RPMI8226 (cell line): ENCODE measurements around the gene TMEM95.
"Not testable (repeated sequence)": the region's sequence is repeated elsewhere in the genome, so short reads cannot be mapped to it uniquely, and the experiment has no call there.

ENCODE experiments used
- DNase-seq: peaks from one replicate; pipeline ENCODE4 v3.0.0-alpha.2; 2015

The TMEM95 gene

GRCh38 chr17:7323731-7324437 lies 31.1 kb upstream of the TMEM95 start:
- no peak for DNase-seq

- DNase-seq, result no peak
Measured at GRCh38 chr17:7324438-7324779, 30.5 kb upstream of the TMEM95 start.

GRCh38 chr17:7325031-7325528 lies 29.9 kb upstream of the TMEM95 start:
- DNase-seq, result no peak

- DNase-seq, result no peak
Measured at GRCh38 chr17:7326186-7326585, 28.8 kb upstream of the TMEM95 start.

GRCh38 chr17:7327056-7327455 lies 27.9 kb upstream of the TMEM95 start:
- DNase-seq, result no peak

- DNase-seq, result no peak
Measured at GRCh38 chr17:7327501-7327900, 27.5 kb upstream of the TMEM95 start.

- no peak for DNase-seq
Measured at GRCh38 chr17:7328009-7328408, 26.9 kb upstream of the TMEM95 start.

DNA sequence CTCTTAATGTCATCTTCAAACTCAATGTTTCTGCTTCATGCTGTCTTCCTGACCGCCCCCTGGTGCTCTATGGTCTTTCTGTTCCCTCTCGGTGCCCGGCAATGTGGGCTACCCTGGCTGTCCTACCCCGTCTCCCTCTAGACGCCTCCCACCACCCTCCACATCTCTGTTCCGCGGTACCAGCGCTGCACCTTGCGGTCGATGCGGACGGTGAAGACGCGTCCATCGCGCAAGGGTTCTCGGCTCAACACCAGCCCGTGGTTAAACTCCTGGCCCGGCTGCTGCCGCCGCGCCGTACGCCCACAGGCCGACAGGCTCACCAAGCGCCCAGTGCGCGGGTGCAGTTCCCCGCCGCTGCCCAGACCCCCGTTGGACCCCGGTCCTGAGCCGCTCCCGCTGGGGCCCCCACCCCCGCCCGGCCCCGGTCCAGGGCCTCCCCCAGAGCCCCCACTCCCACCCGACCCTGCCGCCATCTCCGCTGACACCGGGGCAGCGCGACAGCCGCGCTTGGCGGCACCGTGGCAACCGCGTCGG lies 26.0 kb upstream of the TMEM95 start, which contains the start of gene NEURL4:
Gene NEURL4 (minus strand): TSS at position 496 of the 534 bp plus-strand sequence. CDS start 23 bp downstream, at position 473.
- no peak for DNase-seq

DNA sequence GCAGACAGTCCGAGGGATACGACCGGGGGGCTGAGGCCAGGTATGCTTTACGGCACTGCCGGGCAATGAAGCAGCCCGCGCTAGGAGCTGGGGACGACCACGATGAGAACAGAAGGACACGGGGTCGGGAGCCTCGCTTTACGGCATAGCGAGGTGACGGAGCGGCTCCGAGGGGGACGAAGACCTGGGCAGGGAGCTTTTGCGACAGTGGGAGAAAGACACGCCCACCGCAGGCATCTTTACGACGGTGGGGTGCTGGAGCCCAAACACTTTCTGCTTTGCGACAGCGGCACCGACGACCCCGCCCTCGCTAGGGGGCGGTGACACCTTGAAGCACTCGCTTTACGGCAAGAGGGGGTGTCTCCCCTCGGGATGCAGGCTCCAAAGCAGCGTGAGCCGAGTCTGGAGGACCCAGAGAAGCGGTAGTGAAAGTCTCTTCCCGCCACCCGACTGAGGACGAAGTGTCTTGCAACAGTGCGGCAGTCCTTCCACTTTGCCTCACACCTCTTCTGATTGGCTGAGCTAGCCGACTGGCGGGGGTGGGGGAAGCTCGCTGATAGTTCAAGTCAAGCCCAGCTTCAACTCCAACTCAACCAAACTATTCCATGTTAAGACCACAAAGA lies 25.5 kb upstream of the TMEM95 start:
- DNase-seq, result peak; percentile 97

DNA sequence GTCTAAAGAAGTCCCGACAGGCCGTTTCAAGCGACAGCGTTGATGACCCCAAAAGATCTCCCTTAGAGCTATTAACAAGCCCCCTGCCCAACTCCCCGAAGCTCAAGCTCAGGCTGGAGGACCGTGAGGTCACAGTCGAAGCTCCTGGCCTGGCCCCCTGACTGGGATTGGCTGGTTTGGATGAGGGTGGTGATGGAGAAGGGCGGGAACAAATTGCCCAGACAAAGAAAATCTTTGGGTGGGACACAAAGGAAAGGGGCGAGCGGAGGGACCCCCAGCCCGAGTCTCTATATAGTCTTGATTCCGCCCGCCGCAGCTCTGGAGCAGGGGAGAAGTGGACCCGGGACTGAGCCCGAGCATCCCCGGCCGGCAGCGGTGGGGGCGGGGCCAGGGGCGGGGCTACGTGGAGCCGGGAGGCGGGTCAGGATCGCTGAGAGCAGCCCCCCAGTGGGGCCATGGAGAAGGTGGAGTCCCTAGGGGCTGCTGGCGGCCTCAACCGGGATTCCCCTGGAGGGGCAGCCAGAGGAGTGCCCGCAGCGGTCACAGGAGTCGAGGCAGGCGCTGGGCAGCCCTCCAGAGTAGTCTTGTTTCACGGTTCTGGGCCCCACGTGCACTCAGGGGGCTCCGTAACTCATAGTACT lies 24.8 kb upstream of the TMEM95 start:
- DNase-seq, result peak; percentile 67

GRCh38 chr17:7330638-7331015 lies 24.3 kb upstream of the TMEM95 start:
- DNase-seq, result no peak

GRCh38 chr17:7332111-7332510 lies 22.8 kb upstream of the TMEM95 start:
- DNase-seq, result no peak

DNA sequence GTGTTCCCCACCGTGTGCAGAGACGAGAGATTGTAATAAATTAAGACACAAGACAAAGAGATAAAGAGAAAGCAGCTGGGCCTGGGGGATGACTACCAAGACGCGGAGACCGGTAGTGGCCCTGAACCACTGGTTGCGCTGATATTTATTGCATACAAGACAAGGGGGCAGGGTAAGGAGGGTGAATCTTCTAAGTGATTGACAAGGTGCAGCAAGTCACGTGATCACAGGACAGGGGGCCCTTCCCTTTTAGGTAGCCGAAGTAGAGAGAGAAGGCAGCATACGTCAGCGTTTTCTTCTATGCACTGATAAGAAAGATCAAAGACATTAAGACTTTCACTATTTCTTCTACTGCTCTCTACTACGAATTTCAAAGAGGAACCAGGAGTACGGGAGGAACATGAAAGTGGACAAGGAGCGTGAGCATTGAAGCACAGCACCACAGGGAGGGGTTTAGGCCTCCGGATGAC lies 22.3 kb upstream of the TMEM95 start:
- not testable (repeated sequence) for DNase-seq

DNA sequence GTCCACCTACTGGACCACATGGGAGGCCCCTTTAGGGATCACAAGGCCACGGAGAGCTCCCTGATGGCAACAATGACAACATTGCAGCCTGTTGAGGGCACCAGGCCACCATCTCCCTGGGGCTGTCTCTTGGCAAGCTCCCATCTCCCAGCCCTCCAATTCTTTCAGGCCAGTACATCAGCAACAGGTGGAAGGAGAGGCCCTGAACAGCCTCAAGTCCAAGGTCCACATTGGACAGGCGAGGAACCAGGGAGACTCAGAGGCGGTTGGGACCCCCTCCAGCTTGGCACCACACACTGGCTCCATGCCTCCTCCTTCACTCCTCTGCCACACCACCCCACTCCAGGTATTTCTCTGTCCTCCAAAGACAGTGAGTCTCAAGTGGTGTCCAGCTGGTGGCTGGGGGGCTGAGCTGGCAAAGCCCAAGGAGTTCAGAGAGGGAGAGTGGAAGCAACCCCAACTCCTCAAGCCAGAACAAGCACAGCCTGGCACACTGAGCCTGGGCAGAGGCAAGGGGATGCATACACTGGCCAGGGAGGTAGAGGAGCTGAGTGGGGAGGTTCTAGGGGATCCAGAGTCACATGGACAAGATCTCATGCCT lies 19.9 kb upstream of the TMEM95 start:
- DNase-seq, result no peak

DNA sequence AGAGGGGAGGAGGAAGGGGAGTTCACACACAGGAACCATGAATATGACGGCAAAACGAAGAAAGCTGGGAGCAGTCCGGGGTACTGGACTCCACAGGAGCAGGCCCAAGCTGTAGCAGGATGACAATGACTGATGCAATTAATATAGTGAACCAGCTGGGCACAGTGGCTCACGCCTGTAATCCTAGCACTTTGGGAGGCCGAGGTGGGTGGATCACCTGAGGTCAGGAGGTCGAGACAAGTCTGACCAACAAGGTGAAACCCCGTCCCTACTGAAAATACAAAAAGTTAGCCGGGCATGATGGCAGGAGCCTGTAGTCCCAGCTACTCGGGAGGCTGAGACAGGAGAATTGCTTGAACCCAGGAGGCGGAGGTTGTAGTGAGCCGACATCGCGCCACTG lies 19.2 kb upstream of the TMEM95 start:
- DNase-seq, result not testable (repeated sequence)

DNA sequence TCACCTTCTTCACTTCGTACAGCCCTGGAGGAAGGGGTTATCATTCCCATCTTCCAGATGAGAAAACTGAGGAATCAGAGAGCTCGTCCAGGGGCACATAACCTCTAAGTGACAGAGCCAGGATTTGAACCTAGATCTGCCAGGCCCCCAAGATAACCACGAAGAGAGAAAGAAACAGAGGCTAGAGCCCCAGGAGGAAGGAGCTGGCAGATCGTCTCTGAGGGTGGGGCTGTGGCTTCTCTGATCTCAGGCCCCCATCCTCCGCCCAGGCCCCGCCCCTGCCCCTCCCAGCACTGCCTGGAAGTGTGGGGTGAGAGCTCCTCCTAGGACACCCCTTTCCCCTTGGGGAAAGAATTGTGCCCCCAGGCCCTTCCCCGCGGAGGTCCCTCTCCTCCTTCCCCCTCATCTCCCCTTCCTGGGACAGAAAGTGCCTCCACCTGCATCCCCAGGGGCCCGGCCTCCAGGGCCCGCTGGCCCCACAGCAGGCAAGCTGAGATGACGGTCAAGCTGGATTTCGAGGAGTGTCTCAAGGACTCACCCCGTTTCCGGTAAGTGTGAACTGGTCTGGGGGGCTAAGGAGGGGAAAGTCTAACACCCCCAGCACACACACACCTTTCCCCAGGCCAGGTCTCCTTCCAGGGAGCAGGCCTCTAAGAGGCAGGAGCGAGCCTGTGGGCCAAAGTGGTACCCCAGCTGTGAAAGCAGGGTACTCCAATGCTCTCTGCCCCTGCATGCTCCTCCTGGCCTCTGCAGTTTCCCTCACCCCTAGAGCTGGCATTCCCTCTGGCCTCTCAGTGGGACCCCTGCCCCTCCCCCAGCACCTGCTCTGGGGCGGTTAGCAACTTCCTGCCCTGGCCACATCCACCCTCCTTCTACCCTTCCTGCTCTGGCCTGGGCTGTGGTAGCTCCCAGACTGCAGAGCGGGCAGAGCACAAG lies 18.4 kb upstream of the TMEM95 start, which contains the start of gene ACAP1:
Gene ACAP1 (plus strand): TSS at position 290 of the 936 bp plus-strand sequence. CDS start 206 bp downstream, at position 496.
- DNase-seq, result no peak

DNA sequence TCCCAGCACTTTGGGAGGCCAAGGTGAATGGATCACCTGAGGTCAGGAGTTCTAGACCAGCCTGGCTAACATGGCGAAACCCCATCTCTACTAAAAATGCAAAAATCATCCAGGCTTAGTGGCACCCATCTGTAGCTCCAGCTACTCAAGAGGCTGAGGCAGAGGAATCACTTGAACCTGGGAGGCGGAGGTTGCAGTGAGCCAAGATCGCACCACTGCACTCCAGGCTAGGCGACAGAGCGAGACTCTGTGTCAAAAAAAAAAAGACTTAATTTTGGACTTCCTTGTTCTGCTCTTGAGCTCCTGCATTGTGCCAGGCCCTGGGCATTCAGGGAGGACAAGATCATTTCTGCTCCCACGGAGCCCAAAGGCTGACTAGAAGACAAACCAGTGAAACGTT lies 17.4 kb upstream of the TMEM95 start:
- DNase-seq, result not testable (repeated sequence)

GRCh38 chr17:7340179-7340578 lies 14.8 kb upstream of the TMEM95 start:
- no peak for DNase-seq

DNA sequence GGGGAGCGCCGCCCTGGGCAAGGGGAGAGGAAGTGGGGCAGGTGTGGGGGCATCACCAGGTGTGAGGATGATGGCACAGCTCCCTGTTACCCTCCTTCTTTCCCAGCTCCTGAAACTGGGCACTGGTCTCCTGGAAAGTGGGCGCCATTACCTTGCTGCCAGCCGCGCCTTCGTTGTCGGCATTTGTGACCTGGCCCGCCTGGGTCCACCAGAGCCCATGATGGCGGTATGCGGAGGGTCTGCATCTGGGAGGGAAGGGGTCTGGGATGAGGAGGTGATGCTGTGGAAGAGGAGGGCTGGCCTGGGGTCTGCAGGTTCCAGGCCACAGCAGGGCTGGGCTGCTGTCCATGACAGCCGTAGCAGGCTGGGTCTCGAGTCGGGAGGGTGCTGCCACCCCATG lies 13.1 kb upstream of the TMEM95 start:
- no peak for DNase-seq

DNA sequence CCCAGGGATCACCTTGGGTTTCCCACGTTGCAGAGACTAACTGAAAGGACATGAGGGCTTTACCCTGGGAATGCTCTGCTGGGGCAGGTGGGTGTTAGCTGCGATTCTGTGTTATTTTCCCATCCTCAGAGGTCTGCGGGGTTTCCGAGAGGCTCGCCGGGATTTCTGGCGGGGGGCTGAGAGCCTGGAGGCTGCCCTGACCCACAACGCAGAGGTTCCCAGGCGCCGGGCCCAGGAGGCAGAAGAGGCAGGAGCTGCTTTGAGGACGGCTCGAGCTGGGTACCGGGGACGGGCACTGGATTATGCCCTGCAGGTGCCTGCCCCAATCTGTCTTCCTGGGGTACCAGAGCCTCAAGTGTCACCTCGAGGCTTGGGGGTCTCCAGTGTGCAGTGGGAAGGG lies 11.7 kb upstream of the TMEM95 start:
- no peak for DNase-seq

DNA sequence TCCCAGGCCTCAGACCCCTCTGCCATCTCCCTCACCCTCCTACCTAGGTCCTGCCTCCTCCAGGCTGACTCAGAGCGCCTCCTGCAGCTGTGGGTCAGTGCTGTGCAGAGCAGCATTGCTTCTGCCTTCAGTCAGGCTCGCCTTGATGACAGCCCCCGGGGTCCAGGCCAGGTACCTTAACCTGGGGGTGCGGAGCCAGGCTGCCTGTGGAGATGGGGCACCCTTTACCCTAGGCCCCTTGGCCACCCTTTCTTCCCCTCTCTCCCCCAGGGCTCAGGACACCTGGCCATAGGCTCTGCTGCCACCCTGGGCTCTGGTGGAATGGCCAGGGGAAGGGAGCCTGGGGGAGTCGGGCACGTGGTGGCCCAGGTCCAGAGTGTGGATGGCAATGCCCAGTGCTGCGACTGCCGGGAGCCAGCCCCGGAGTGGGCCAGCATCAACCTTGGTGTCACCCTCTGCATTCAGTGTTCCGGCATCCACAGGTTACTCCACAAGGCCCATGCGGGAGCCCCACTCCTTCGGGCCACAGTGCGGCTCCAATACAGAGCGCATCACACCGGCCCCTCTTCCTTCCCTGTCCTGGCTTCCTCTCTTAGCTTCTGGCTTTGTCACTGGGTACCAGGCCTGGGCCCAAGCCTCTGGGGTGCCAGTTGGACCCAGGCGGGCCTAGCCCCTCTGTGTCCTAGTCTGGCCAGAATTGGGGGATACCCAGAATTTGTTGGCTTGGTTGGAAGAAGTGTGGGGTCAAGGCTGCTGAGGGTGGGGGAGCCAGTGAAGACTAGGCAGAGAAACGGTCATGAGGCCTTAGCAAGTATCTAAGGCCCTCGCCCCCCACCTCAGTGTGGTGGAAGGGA lies 8.0 kb upstream of the TMEM95 start:
- DNase-seq, result no peak
